ENCODE data around the gene ITGA6.

DNA sequence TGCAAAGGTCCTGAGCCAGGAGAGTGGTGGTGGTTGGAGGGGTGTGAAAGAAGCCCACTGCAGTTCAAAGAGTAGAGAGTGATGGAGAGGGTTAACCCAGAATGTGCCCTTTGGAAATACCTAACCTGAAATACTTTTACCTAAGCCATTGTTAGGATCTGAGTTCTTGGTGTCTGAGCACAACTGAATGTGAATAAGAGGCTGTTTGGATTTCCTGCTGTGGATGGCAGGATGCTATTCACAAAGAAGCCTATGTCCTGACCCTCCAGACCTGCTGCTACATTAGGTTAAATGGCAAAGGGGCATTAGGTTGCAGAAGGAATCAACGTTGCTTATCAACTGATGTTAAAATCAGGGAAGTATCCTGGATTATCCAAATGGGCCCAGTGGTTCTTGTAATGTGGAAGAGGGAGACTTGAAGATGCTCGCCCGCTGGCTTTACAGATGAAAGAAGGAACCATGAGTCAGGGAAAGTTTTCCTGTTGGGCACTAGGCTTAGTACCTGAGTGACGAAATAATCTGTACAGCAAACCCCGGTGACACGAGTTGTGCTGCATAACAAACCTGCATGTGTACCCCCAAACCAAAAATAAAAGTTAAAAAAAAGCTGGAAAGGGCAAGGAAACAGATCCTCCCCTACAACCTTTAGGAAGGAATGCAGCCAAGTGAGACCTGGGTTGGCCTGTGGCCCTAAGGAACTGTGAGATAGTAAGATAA lies 27.2 kb downstream of the ITGA6 start:
- TF ChIP-seq CTCF (IDR thresholded peaks at IDR 0.05 in 4 of 5, conservative IDR thresholded peaks at IDR 0.05 in 1 of 5) (no peak), POLR2A (IDR thresholded peaks at IDR 0.05) (no peak)

Data from gastrocnemius medialis (tissue), 4 donors.